Stimulated activated CD8-positive, alpha-beta memory T cell treated with anti-CD3 and anti-CD28 coated beads, Interleukin-12 subunit alpha, Interleukin-12 subunit beta, amount 100 ng/mL, for 24 hours (primary cell): Measurements from ENCODE around the gene POLE.
"Not testable (repeated sequence)": the region's sequence is repeated elsewhere in the genome, so short reads cannot be mapped to it uniquely, and the experiment has no call there.

Experiments
- DNase-seq: peaks from one replicate; pipeline ENCODE4 v3.0.0-alpha.2; 2020; ENCODE audit errors: extremely low read depth

The POLE gene

GRCh38 chr12:132719141-132719953, 32.2 kb upstream of the POLE start:
- no peak for DNase-seq

- no peak for DNase-seq
Observed at GRCh38 chr12:132718644-132719043, 31.5 kb upstream of the POLE start.

GRCh38 chr12:132717531-132718387, 30.6 kb upstream of the POLE start:
- DNase-seq, result no peak

- no peak for DNase-seq
Observed at GRCh38 chr12:132717011-132717410, 29.9 kb upstream of the POLE start.

- DNase-seq, result no peak
Observed at GRCh38 chr12:132716356-132716755, 29.2 kb upstream of the POLE start.

GRCh38 chr12:132715874-132716273, 28.7 kb upstream of the POLE start:
- DNase-seq, result no peak

- DNase-seq, result no peak
Observed at GRCh38 chr12:132713123-132713522, 26.0 kb upstream of the POLE start.

GRCh38 chr12:132711080-132711843, 24.1 kb upstream of the POLE start:
- DNase-seq, result no peak

- peak; percentile 69 for DNase-seq
Observed at GRCh38 chr12:132710405-132711079, 23.4 kb upstream of the POLE start, which contains the start of gene PGAM5. Gene PGAM5 (plus strand): TSS chr12:132710842. CDS start chr12:132710877, 35 bp downstream.

- DNase-seq, result no peak
Observed at GRCh38 chr12:132710043-132710404, 22.9 kb upstream of the POLE start.

GRCh38 chr12:132708150-132708549, 21.0 kb upstream of the POLE start:
- no peak for DNase-seq

GRCh38 chr12:132707241-132707640, 20.1 kb upstream of the POLE start:
- no peak for DNase-seq

- no peak for DNase-seq
Observed at GRCh38 chr12:132703641-132704040, 16.5 kb upstream of the POLE start.

GRCh38 chr12:132702640-132703039, 15.5 kb upstream of the POLE start:
- DNase-seq, result no peak

- DNase-seq, result no peak
Observed at GRCh38 chr12:132700212-132700822, 13.2 kb upstream of the POLE start.

- DNase-seq, result no peak
Observed at GRCh38 chr12:132698341-132698740, 11.2 kb upstream of the POLE start.

- DNase-seq, result no peak
Observed at GRCh38 chr12:132695431-132695830, 8.3 kb upstream of the POLE start.

- not testable (repeated sequence) for DNase-seq
Observed at GRCh38 chr12:132694888-132695287, 7.7 kb upstream of the POLE start.

- DNase-seq, result not testable (repeated sequence)
Observed at GRCh38 chr12:132692030-132692429, 4.9 kb upstream of the POLE start.

- DNase-seq, result no peak
Observed at GRCh38 chr12:132690112-132690511, 3.0 kb upstream of the POLE start.

GRCh38 chr12:132689227-132689626, 2.1 kb upstream of the POLE start:
- no peak for DNase-seq
